AG08396 (cell line): Measurements from ENCODE around the gene WDR31.
"Not testable (repeated sequence)": the region's sequence is repeated elsewhere in the genome, so short reads cannot be mapped to it uniquely, and the experiment has no call there.

Experiments
- DNase-seq: peaks from one replicate; pipeline ENCODE4 v3.0.0; 2012; ENCODE audit warnings: low spot score, mixed read lengths

Gene WDR31

GRCh38 chr9:113368982-113369854 is 29.1 kb upstream of the WDR31 start:
- no peak for DNase-seq

- DNase-seq: no peak
These were observed 28.4 kb upstream of the WDR31 start for GRCh38 chr9:113368348-113368981.

DNA sequence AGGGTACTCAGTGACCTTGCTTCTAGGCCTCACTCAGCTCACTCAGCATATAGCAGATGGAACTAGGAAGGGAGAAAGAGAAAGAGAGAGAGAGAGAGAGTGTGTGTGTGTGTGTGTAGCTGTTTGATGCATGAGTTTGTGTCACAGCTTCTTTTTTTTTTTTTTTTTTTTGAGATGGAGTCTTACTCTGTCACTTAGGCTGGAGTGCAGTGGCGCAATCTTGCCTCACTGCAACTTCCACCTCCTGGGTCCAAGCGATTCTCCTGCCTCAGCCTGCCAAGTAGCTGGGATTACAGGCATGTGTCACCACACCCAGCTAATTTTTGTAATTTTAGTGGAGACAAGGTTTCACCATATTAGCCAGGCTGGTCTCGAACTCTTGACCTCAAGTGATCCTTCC is 25.6 kb upstream of the WDR31 start:
- DNase-seq: not testable (repeated sequence)

- DNase-seq: no peak
These were observed 24.9 kb upstream of the WDR31 start for GRCh38 chr9:113364951-113365350.

DNA sequence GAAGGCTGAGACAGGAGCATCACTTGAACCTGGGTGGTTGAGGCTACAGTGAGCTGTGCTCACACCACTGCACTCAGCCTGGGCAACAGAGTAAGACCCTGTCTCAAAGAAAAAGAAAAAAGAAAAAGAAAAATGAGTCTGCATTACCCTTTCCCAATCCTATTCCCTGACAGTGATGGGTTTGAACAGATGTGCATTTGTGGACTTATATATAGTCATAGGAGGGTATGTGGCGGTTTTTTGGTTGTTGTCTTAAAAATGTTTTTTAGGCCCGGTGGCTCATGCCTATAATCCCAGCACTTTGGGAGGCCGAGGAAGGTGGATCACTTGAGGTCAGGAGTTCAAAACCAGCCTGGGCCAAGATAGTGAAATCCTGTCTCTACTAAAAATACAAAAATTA is 23.3 kb upstream of the WDR31 start:
- no peak for DNase-seq

DNA sequence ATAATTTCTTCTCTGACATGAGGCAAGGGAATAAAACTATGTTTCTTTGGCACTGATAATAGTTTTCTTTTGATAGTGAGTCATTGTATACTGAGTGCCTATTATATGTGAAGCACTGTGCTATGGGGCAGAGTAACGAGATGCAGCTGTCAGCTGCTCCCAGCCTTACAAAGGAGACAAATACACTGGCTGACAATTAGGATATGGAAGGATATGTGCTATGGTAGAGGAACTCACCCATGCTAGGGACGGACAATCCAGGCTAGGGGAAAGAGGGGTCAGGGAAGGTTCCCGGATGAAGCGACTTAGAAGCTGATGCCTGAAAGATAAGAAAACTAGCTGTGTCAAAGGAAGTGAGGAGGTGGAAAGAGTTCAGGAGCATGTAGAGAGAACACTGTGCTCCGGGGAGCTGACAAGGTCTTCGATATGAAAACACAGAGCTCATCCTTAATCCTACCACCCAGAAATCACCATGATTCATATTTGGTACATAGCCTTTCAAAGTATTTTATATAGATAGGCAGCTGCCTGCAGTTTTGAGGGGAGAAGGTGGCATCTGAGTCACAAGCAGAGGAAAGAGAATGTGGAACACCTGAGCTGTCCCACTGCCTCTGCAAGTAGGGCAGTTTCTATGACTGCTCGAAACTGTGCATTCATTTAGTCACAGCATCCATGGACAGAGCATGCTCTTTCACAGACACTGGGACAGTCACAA is 21.4 kb upstream of the WDR31 start:
- peak; percentile 45 for DNase-seq

DNA sequence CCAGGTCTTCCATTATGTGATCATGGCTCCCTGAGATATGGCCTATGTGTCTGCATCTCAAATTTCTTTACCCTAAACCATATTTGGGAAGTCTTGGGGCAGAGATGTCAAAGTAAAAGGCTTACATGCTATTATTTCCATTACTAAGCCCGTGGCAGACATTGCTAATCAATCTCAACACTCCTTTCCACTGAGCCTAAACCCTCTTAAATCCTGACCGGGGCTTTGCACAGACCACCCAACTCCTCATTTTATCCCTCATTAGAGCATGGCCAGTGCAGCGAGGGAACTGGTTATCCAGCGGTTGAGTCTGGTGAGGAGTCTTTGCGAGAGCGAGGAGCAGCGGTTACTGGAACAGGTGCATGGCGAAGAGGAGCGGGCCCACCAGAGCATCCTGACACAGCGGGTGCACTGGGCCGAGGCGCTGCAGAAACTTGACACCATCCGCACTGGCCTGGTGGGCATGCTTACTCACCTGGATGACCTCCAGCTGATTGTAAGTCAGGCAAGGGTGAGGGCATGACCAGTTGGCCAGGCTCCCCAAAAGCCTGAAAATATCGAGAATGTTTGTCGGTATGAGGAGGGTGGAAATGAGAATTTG is 20.3 kb upstream of the WDR31 start:
- no peak for DNase-seq

DNA sequence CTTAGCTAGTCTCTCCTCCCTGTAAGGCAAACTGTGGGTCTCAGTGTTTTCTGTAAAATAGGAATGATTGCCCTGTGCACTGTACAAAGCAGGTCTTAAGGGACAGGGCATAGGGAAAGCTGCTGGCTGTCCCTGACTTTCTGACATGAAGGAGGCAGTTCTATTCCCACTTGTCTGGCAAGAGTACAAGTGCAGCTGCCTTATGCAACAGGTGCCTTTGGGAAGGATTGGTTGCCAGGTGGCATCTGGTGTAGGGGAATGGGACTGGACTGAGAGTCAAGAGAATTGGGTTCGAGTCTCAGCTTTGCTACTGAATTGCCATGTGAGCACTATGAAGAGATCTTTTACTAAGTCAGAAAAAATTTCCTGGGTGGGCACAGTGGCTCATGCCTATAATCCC is 19.3 kb upstream of the WDR31 start:
- no peak for DNase-seq

DNA sequence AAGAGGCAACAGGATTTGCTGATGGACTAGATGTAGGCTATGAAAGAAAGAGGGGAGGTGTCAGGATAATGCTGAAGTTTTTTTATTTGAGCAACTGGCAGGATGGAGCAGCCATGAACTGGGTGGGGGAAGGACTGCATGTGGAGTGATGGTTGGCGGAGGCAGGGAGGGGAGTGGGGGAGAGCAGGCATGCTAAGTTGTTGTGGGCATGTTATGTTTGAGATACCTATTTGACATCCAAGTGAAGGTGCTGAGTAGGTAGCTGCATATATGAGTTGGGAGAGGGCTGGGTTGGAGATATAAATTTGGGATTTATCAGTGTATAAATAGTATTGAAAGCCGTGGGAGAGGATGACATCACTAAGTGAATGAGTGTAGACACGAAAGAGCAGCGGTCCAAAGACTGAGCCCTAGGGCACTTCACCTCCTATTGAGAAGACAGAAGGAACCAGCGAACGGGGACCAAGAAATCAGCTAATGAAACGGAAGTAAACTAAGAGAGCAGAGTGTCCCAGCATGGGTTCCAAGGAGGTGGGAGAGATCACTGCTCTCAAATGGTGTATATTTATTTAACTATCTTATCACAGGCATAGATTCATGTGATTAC is 16.7 kb upstream of the WDR31 start:
- DNase-seq: no peak

DNA sequence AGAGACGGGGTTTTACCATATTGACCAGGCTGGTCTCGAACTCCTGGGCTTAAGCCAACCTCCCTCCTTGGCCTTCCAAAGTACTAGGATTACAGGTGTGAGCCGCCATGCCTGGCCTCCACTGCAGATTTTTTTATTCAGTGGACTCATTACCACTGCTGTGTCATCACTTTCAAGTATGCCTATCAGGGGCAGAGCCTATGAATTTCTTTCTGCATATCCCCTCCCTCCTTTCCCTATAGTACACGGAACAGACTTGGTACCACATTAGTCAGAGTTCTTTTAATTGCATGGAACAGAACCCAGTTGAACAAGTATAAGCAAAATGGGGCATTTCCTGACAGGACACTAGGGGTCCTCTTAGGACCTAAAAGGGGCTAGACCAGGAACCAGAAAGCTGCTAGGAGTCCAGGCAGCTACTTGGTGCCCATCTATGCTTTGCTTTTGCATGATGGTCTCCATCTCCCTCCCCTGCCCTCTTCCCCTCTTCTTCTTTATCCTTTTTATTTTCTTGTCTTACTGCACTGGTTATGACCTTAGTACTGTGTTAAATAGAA is 15.0 kb upstream of the WDR31 start:
- no peak for DNase-seq

DNA sequence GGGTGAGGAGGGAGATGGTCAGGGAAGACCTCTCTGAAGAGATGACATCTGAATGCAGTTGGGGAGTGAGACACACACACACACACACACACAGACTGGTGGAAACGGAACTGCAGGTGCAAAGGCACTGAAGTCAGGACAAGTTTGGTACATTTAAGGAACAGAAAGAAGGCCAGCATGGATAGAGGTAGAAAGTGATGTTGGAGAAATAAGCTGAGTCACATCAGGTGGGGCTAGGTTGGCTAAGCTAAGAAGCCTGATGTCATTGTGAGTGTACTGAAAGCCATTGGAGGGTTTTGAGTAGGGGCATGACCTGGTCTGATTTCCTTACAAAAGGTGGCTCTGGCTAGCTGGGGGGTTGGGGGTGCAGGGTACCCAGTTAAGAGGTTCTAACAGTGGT is 12.3 kb upstream of the WDR31 start:
- DNase-seq: no peak

GRCh38 chr9:113352006-113352405 is 11.9 kb upstream of the WDR31 start:
- DNase-seq: no peak

DNA sequence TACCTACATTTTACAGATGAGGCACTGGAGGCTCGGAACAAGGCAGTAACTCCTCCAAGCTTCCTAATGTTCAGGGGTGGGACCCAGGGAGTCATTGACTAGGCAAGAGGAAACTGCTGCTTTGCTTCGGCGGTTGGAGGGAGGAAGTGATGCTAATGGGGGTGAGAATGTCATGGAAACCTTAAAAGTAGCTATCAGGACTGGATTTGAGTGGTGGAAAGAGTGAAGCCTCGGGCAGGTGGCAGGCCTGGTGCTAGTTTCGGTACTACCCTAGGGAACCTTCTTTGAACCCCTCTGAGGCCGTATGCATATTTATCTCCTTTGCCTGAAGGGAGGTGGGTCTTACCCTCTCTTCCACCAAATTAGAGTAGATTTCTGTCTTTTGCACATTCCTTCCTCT is 10.9 kb upstream of the WDR31 start:
- DNase-seq: no peak

- no peak for DNase-seq
These were observed 10.1 kb upstream of the WDR31 start for GRCh38 chr9:113350107-113350661.

DNA sequence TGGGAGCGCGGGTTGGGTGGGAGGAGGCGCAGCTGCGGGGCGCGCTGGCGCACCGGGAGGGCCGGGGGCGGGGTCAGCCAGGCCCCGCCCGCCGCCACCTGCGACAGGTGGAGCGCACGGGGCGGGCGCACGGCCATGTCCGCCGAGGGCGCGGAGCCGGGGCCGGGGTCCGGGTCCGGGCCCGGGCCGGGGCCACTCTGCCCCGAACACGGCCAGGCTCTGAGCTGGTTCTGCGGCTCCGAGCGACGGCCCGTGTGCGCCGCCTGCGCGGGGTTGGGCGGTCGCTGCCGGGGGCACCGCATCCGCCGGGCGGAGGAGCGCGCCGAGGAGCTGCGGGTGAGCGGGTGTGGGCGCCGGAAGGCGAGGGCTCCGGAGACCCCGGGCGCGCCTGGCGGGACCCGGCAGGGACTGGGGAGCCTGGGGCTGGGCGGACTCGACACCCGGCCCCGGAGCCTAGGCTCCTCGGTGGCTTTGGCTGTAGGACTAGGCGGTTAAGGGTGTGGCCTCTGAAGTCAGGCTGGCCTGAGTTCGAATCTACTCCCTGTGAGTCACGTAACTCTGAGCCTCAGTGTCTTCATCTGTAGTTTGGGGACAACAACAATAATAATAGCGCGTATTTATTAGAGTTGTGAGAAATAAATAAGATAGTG is 9.5 kb upstream of the WDR31 start, which contains the start of gene BSPRY:
Gene BSPRY (plus strand): TSS at position 97 of the 650 bp plus-strand sequence. CDS start 39 bp downstream, at position 136.
- DNase-seq: peak; percentile 37

DNA sequence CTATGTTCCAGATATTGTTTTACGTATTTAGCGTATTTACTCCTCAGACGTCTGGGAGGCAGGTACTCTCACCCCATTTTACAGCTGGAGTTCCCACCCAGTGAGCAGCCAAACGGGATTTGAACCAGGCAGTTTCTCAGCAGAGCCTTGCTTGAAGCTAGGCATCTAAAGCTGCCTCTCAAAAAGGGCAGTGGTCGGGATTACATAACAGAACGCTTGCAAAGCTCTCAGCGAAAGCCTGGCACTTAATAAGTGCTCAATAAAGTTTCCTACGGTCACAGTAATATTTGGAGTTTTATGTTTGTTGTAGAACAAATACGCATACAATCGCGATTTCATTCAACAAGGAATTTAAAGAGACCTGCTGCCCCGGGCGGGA is 9.0 kb upstream of the WDR31 start:
- no peak for DNase-seq

DNA sequence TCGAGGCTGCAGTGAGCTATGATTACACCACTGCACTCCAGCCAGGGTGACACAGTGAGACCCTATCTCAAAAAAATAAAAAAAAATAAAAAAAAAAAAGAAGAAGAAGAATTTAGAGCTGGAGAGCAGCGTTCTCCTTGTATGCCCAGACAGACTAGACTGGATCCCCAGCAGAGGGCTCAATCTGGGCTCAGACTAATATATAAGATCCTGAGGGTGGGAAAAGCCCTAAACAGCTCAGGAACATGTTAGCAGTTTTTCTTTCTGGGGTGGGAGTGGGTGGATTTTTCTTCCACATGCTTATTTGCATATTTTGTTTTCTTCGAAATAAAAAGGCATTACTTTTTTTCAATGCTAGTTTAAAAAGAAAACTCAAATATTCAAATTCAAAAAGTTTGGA is 8.4 kb upstream of the WDR31 start:
- DNase-seq: no peak

- no peak for DNase-seq
These were observed 5.6 kb upstream of the WDR31 start for GRCh38 chr9:113345671-113346070.

DNA sequence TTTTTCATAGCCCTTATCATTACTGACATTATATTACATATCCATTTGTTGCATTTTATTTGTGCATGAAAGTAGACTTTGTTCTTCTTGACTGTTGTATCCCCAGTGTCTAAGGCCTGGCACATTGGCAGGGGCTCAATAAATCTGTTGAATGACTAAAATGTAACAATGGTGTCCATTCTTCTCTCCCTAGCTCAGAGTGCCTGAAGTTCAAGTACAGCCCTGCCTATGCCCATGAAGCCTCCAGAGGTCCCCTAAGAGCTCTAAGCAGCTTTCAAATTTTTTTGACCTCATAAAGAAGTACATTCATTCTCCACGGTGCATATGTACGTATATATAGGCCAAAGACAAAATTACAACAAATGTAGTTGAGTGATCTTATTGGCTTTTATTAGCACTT is 5.1 kb upstream of the WDR31 start:
- no peak for DNase-seq

DNA sequence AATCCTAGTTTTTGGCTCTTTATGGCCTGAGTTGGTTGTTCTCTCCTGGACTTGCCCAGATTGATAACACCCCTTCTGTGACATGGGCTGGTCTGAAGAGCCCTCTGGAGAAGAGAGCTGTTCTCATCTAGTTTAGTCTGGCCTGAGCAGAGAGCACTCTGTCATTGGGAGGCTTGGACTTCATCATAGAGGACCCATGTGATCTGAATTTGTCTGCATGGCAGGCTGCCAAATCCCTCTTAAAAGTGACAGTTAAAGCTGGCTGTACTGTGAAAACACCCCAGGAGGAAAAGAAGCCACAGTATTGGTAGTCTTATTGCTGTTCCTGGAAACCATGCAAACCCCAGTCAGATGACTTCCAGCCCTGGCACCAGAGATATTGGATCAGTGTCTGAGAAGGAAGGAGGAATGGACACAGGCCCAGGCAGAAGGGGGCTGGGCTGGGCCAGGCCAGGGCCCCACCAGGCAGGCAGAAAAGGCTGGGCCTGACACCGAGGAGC is 3.7 kb upstream of the WDR31 start:
- DNase-seq: peak; percentile 60
